Nephron (organoid): ENCODE data around the gene MEF2A.
A peak's percentile ranks its signal among the peaks of the same experiment; 100 is the strongest.

Experiments
- H3K27ac Mint-ChIP-seq, 3 experiments: 2 replicates each; pipeline ENCODE4 v1.8.0; 2020; ENCODE audit warnings: mixed read lengths in 3 of 3, mild to moderate bottlenecking in 2 of 3, moderate library complexity in 1 of 3
- H3K27me3 Mint-ChIP-seq: 2 replicates; pipeline ENCODE4 v1.8.0; 2021; ENCODE audit warnings: low read depth, mild to moderate bottlenecking, moderate library complexity, mixed read lengths
- H3K36me3 Mint-ChIP-seq: 2 replicates; pipeline ENCODE4 v1.8.0; 2020; ENCODE audit warnings: low read depth, mixed read lengths
- H3K4me1 Mint-ChIP-seq: 2 replicates; pipeline ENCODE4 v1.8.0; 2020; ENCODE audit warnings: mixed read lengths
- H3K4me3 Mint-ChIP-seq, 3 experiments: 2 replicates each; pipeline ENCODE4 v1.8.0; 2020; ENCODE audit warnings: mild to moderate bottlenecking in 3 of 3, mixed read lengths in 3 of 3, moderate library complexity in 2 of 3
- H3K9me3 Mint-ChIP-seq: 2 replicates; pipeline ENCODE4 v1.8.0; 2020; ENCODE audit warnings: mixed read lengths
- TF ChIP-seq, protein P1 (sequence below), 3 experiments: fragments of 200-600 bp; sonication (generic); IDR thresholded peaks; one replicate each; pipeline ENCODE4 v1.5.0; 2021; ENCODE audit warnings: antibody characterized with exemption in 3 of 3; ENCODE audit not compliant: unreplicated experiment in 3 of 3

The MEF2A gene

GRCh38 chr15:99721896-99722295 lies 156.1 kb downstream of the MEF2A start:
- Mint-ChIP-seq H3K9me3 (peaks cover 26% of the 10 kb centered on the region), H3K27me3 (no peaks in the 10 kb centered on the region), H3K4me1 (peaks cover 36% of the 10 kb centered on the region), H3K36me3 (peaks cover 69% of the 10 kb centered on the region), H3K27ac (no peak overlapping the region), H3K4me3 (no peak overlapping the region)
- TF ChIP-seq, protein P1, sequence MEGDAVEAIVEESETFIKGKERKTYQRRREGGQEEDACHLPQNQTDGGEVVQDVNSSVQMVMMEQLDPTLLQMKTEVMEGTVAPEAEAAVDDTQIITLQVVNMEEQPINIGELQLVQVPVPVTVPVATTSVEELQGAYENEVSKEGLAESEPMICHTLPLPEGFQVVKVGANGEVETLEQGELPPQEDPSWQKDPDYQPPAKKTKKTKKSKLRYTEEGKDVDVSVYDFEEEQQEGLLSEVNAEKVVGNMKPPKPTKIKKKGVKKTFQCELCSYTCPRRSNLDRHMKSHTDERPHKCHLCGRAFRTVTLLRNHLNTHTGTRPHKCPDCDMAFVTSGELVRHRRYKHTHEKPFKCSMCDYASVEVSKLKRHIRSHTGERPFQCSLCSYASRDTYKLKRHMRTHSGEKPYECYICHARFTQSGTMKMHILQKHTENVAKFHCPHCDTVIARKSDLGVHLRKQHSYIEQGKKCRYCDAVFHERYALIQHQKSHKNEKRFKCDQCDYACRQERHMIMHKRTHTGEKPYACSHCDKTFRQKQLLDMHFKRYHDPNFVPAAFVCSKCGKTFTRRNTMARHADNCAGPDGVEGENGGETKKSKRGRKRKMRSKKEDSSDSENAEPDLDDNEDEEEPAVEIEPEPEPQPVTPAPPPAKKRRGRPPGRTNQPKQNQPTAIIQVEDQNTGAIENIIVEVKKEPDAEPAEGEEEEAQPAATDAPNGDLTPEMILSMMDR (IDR thresholded peaks at IDR 0.05; ENCODE audit: unreplicated experiment in 3 of 3): no peak

DNA sequence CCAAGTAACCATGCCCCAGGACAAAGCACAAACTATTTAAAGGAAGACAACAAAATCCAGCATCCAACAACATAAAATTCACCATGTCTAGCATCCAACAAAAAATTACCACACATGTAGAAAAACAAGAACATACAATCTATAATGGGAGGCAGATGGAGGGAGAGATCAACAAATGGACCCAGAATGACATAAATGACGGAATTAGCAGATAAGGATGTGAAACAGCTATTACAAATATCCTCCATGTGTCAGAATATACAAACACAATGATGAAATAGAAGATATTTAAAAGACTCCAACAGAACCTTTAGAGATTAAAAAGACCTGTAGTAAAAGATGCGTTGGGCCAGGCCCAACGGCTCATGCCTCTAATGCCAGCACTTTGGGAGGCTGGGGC lies 156.6 kb downstream of the MEF2A start:
- no peaks in the 10 kb centered on the region for H3K27me3 Mint-ChIP-seq
- peaks cover 70% of the 10 kb centered on the region for H3K36me3 Mint-ChIP-seq
- TF ChIP-seq, protein P1 (IDR thresholded peaks at IDR 0.05; ENCODE audit: unreplicated experiment in 3 of 3): no peak
- no peak overlapping the region for H3K27ac Mint-ChIP-seq
- peaks cover 31% of the 10 kb centered on the region for H3K4me1 Mint-ChIP-seq
- peaks cover 26% of the 10 kb centered on the region for H3K9me3 Mint-ChIP-seq
- no peak overlapping the region for H3K4me3 Mint-ChIP-seq

DNA sequence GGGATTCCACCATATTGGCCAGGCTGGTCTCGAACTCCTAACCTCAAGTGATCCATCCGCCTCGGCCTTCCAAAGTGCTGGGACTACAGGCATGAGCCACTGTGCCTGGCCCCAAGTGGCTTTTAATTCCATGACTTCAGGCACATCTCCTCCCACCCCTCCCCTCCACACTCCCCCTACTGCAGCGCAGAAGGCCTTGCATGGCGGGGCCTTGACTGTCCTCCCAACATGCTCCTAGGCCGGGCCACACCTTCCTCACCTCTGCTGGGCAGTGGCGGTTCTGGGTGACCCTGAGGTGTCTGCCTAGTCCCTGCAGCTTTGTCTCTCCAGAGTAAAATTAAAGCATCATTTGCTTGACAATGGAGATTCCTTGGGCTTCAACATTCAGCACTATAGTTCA lies 160.5 kb downstream of the MEF2A start:
- Mint-ChIP-seq H3K36me3 (peaks cover 60% of the 10 kb centered on the region), H3K27ac (peak overlapping the region in 1 of 3 experiments; percentile 7)

GRCh38 chr15:99727330-99727729 lies 161.5 kb downstream of the MEF2A start:
- TF ChIP-seq, protein P1 (IDR thresholded peaks at IDR 0.05; ENCODE audit: unreplicated experiment in 3 of 3): no peak
- peaks cover 17% of the 10 kb centered on the region for H3K9me3 Mint-ChIP-seq
- no peak overlapping the region for H3K4me3 Mint-ChIP-seq
- peaks cover 41% of the 10 kb centered on the region for H3K4me1 Mint-ChIP-seq
- peaks cover 52% of the 10 kb centered on the region for H3K36me3 Mint-ChIP-seq
- no peaks in the 10 kb centered on the region for H3K27me3 Mint-ChIP-seq
- H3K27ac Mint-ChIP-seq: peak overlapping the region in 1 of 3 experiments; percentile 44

More for the DNA sequence above, 160.5 kb downstream of the MEF2A start:
- H3K4me3 Mint-ChIP-seq: no peak overlapping the region
- H3K27me3 Mint-ChIP-seq: no peaks in the 10 kb centered on the region
- peaks cover 23% of the 10 kb centered on the region for H3K9me3 Mint-ChIP-seq
- TF ChIP-seq, protein P1 (IDR thresholded peaks at IDR 0.05; ENCODE audit: unreplicated experiment in 3 of 3): no peak
- peaks cover 33% of the 10 kb centered on the region for H3K4me1 Mint-ChIP-seq

- peaks cover 42% of the 10 kb centered on the region for H3K4me1 Mint-ChIP-seq
- H3K4me3 Mint-ChIP-seq: no peak overlapping the region
- H3K27me3 Mint-ChIP-seq: no peaks in the 10 kb centered on the region
- H3K36me3 Mint-ChIP-seq: peaks cover 50% of the 10 kb centered on the region
- peak overlapping the region in 1 of 3 experiments; percentile 44 for H3K27ac Mint-ChIP-seq
- peaks cover 16% of the 10 kb centered on the region for H3K9me3 Mint-ChIP-seq
- TF ChIP-seq, protein P1 (IDR thresholded peaks at IDR 0.05; ENCODE audit: unreplicated experiment in 3 of 3): no peak
Measured at GRCh38 chr15:99727733-99728132, 161.9 kb downstream of the MEF2A start.

DNA sequence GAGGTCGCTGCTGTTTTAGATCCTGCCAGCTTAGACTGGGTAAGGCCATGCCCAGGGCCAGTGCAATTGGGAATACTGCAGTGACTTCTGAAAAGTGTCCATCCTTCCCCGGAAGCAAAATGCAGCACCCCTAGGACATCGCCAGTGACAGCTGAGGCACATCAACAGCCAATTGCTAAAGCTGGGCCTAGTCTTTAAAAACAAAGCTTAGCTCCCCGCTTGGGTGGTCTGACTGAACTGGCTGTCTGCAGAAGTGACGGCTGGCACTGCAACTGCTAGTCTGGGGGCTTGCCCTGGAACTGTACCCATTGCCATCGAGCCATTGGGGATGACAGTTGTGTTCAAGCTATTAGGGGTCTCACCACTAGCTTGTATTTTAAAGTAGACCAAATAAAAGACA lies 163.1 kb downstream of the MEF2A start:
- Mint-ChIP-seq H3K27ac (no peak overlapping the region), H3K9me3 (peaks cover 9% of the 10 kb centered on the region), H3K4me1 (peaks cover 42% of the 10 kb centered on the region), H3K36me3 (peaks cover 39% of the 10 kb centered on the region), H3K27me3 (no peaks in the 10 kb centered on the region), H3K4me3 (no peak overlapping the region)
- TF ChIP-seq, protein P1 (IDR thresholded peaks at IDR 0.05; ENCODE audit: unreplicated experiment in 3 of 3): no peak
